ENCODE results near the gene APMAP. TPM values are rescaled to one million over a fixed set of nuclear protein-coding genes. Genes with fewer than 3 reads are reported as not detected.

Gene APMAP, protein sequence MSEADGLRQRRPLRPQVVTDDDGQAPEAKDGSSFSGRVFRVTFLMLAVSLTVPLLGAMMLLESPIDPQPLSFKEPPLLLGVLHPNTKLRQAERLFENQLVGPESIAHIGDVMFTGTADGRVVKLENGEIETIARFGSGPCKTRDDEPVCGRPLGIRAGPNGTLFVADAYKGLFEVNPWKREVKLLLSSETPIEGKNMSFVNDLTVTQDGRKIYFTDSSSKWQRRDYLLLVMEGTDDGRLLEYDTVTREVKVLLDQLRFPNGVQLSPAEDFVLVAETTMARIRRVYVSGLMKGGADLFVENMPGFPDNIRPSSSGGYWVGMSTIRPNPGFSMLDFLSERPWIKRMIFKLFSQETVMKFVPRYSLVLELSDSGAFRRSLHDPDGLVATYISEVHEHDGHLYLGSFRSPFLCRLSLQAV
- total RNA-seq (2022): 75.3 and 104 TPM in 2 replicates
- percentile 79 among the genes with signal in this experiment for Bru-seq, nascent RNA
- BruChase-seq, experiment 1, labeled RNA remaining after a 6-hour chase: percentile 85 among the genes with signal in this experiment
- BruChase-seq, experiment 2, labeled RNA remaining after a 2-hour chase: percentile 82 among the genes with signal in this experiment
- long read RNA-seq, transcript APMAP-201 (9 exons, 2,430 nt): major isoform, 363 of 410 reads
- long read RNA-seq, partial matches to known transcripts: 18 of 410 reads
- long read RNA-seq, other reads (novel, unspliced or antisense): 27 of 410 reads

- TF ChIP-seq, protein P1, sequence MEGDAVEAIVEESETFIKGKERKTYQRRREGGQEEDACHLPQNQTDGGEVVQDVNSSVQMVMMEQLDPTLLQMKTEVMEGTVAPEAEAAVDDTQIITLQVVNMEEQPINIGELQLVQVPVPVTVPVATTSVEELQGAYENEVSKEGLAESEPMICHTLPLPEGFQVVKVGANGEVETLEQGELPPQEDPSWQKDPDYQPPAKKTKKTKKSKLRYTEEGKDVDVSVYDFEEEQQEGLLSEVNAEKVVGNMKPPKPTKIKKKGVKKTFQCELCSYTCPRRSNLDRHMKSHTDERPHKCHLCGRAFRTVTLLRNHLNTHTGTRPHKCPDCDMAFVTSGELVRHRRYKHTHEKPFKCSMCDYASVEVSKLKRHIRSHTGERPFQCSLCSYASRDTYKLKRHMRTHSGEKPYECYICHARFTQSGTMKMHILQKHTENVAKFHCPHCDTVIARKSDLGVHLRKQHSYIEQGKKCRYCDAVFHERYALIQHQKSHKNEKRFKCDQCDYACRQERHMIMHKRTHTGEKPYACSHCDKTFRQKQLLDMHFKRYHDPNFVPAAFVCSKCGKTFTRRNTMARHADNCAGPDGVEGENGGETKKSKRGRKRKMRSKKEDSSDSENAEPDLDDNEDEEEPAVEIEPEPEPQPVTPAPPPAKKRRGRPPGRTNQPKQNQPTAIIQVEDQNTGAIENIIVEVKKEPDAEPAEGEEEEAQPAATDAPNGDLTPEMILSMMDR (IDR thresholded peaks at IDR 0.05; ENCODE audit: unreplicated experiment): no peak
- POLR2A ChIA-PET: interaction anchor here (0.5 to 7.5 kb wide), 31 partner anchors 9 to 1356 kb away, joined by 3 to 152 read pairs (median 4); partner anchors contain the start of genes GINS1 and PYGB
- intact Hi-C loops (cut with micrococcal nuclease): no loop called here
- CTCF ChIA-PET: interaction anchor here (0.6 to 8.7 kb wide), 27 partner anchors 8 to 514 kb away, joined by 3 to 500 read pairs (median 7); partner anchors contain the start of genes ACSS1 and GINS1
- DNase-seq (ENCODE audit: unreplicated experiment): peak; percentile 91
- H3K36me3 Mint-ChIP-seq (ENCODE audit: insufficient read depth, unreplicated experiment): peaks cover 10% of the 10 kb centered on the region
- peak within 1 kb of the TSS; percentile 97 for H3K27ac Mint-ChIP-seq (ENCODE audit: low read depth, unreplicated experiment)
- peak within 1 kb of the TSS; percentile 97 for H3K4me3 Mint-ChIP-seq (ENCODE audit: unreplicated experiment)
- no peaks in the 10 kb centered on the region for H3K27me3 Mint-ChIP-seq (ENCODE audit: insufficient read depth, unreplicated experiment)
- H3K9me3 Mint-ChIP-seq (ENCODE audit: unreplicated experiment): no peaks in the 10 kb centered on the region
- no TSS peak for BruUV-seq (replicated peaks)
- peaks cover 60% of the 10 kb centered on the region for H3K4me1 Mint-ChIP-seq (ENCODE audit: insufficient read depth, unreplicated experiment)
These were observed at the start of gene APMAP for GRCh38 chr20:24992487-24993205. APMAP (minus strand) TSS chr20:24992751; CDS start chr20:24992688, 63 bp downstream.

- no peak overlapping the region for H3K27ac Mint-ChIP-seq (ENCODE audit: low read depth, unreplicated experiment)
These were observed 49.4 kb upstream of the APMAP start for GRCh38 chr20:25041813-25042530.

DNA sequence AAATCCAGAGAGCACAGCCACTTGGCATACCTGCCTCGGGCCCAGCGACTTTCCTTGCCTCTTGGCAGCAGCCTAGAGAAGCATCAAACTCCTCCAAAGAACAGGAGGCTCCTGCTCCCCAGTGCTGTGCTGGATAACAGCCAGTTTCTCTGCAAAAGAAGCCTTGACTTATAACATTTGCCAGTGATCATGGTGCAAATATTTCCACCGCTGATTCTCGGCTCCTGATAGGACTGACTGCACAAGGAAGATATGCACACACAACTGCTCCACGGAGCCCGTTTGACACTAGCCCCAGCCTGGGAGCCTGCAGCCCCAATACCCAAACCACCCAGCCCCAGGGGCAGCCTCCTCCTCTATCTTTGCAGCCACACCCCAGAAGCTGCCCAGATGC, 47.9 kb upstream of the APMAP start:
- ChIA-PET POLR2A (interaction anchor here (0.7 to 2.3 kb wide), 9 partner anchors 9 to 47 kb away, joined by 3 to 14 read pairs (median 4); partner anchors contain the start of gene APMAP), CTCF (interaction anchor here (0.9 to 2.7 kb wide), 3 partner anchors 25 to 136 kb away, joined by 3 to 22 read pairs (median 6); no protein-coding TSS in a partner anchor)
- TF ChIP-seq, protein P1 (IDR thresholded peaks at IDR 0.05; ENCODE audit: unreplicated experiment): no peak
- peak overlapping the region; percentile 25 for H3K4me3 Mint-ChIP-seq (ENCODE audit: unreplicated experiment)
- peaks cover 11% of the 10 kb centered on the region for H3K27me3 Mint-ChIP-seq (ENCODE audit: insufficient read depth, unreplicated experiment)
- H3K36me3 Mint-ChIP-seq (ENCODE audit: insufficient read depth, unreplicated experiment): peaks cover 7% of the 10 kb centered on the region
- no TSS peak for BruUV-seq (replicated peaks)
- DNase-seq (ENCODE audit: unreplicated experiment): peak; percentile 33
- no peaks in the 10 kb centered on the region for H3K9me3 Mint-ChIP-seq (ENCODE audit: unreplicated experiment)
- peaks cover 20% of the 10 kb centered on the region for H3K4me1 Mint-ChIP-seq (ENCODE audit: insufficient read depth, unreplicated experiment)
- intact Hi-C loops (cut with micrococcal nuclease): no loop called here
- peak overlapping the region; percentile 81 for H3K27ac Mint-ChIP-seq (ENCODE audit: low read depth, unreplicated experiment)

More at GRCh38 chr20:25041813-25042530, 49.4 kb upstream of the APMAP start:
- intact Hi-C loops (cut with micrococcal nuclease): no loop called here
- Mint-ChIP-seq H3K36me3 (ENCODE audit: insufficient read depth, unreplicated experiment) (peaks cover 7% of the 10 kb centered on the region), H3K9me3 (ENCODE audit: unreplicated experiment) (no peaks in the 10 kb centered on the region), H3K4me3 (ENCODE audit: unreplicated experiment) (no peak overlapping the region), H3K4me1 (ENCODE audit: insufficient read depth, unreplicated experiment) (peaks cover 20% of the 10 kb centered on the region), H3K27me3 (ENCODE audit: insufficient read depth, unreplicated experiment) (peaks cover 22% of the 10 kb centered on the region)
- BruUV-seq (replicated peaks): no TSS peak
- TF ChIP-seq, protein P1 (IDR thresholded peaks at IDR 0.05; ENCODE audit: unreplicated experiment): no peak
- DNase-seq (ENCODE audit: unreplicated experiment): no peak
- POLR2A ChIA-PET: interaction anchor here (1.1 kb wide), 1 partner anchor 13 kb away, joined by 3 read pairs; no protein-coding TSS in a partner anchor
- CTCF ChIA-PET: interaction anchor here (1.0 kb wide), 1 partner anchor 10 kb away, joined by 3 read pairs; no protein-coding TSS in a partner anchor

Data from MCF 10A (cell line).